C1 segment of cervical spinal cord (tissue), 14 donors: ENCODE results near the gene DPP10.

Experiments
- DNase-seq, 14 donors: peaks; one replicate each; lab custom pipeline; 2025; lab: John Stamatoyannopoulos, UW

The DPP10 gene

GRCh38 chr2:115234737-115235136 lies 792.3 kb downstream of the DPP10 start:
- no peak for DNase-seq

- DNase-seq, result no peak
These were observed 805.6 kb downstream of the DPP10 start for GRCh38 chr2:115248066-115248465.

DNA sequence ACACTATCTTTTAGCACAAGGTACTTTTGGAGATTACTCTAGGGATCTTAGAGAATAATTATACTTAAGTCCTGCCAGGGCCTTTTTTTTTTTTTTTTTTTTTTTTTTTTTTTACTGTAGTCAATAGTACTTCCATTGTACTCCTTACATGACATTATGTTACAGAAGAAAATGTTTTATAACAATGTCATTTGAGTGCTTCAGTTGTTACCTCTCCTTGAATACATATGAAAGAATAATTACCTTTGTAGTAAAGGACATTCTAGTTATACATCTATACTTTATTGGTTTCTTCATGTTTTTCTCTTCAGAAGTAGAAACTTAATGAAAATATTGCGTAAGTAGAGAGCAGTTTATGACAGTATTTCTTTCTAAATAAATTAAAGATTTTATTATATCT lies 834.9 kb downstream of the DPP10 start:
- DNase-seq, result no peak

DNA sequence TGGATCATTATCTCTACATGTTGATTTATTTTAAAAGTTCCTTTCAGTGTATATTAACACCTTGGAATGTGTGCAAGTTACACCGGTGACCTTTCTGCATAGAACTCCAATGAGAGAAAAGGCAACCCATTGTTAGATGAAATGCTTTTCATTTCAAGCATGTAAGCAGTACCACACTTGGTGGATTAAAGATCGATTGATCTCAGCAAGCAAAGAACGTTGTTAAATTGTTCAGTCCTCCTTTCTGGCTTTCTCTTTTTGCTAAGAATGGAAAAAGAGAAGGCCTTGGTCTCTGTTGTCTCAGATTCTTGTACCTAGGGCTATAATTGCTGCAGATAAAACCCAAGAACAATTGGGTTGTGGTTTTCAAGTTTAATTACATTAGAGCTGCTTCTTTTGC lies 843.0 kb downstream of the DPP10 start:
- no peak for DNase-seq

- DNase-seq, result no peak
These were observed 848.0 kb downstream of the DPP10 start for GRCh38 chr2:115290478-115290877.

DNA sequence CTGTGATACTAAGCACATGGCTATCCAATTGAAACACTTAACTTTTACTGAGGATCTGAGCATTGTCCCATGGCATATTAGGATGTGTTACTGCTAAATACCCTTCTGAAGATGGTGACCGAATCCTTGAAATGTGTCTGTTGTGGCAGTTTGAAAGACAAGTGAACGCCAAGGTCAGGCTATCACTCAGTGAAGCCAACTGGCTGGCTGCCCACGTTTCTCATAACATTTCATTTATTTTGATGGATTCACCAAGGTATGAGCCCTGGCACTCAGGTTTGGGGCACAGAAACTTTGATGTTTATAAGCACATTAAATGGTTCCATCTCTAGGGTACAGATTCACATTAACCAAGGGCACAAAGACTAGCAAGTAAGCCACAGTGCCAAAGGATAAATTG lies 850.3 kb downstream of the DPP10 start:
- no peak for DNase-seq

DNA sequence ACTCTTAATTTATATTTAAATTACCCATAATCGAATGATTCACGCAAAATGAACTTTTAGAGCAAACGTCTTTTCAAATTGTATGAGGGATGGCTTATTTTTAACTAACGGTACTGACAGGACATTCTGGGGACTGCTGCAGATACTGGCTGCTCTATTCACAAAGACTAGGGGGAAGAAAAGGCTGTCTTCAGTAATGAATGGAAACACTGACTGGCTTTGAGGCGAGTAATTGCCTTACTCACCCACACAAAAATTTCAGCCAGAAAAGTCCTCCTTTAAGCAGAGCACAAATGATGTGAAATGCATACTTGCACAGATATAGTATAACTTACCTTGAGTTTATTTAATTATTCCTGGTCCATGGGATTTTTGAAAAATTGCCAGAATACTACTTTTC lies 852.6 kb downstream of the DPP10 start:
- no peak for DNase-seq

DNA sequence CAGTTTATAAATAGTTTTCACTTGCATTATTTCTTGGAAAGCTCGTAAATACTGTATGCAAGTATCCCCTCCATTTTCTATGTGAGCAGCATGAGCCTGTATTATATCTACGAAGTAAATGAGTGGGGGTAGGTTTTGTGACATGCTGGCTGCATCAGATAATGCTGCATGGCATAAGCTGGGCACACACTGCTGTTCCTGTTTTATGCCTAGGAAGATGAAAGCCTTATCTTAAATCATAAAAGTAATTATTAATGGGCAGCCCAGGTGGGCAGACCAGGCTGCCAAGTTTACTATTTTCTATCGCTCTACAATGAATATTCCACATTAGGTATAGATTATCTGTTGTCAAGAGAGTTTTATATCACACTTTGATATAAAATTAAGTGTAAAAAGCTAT lies 854.6 kb downstream of the DPP10 start:
- no peak for DNase-seq

DNA sequence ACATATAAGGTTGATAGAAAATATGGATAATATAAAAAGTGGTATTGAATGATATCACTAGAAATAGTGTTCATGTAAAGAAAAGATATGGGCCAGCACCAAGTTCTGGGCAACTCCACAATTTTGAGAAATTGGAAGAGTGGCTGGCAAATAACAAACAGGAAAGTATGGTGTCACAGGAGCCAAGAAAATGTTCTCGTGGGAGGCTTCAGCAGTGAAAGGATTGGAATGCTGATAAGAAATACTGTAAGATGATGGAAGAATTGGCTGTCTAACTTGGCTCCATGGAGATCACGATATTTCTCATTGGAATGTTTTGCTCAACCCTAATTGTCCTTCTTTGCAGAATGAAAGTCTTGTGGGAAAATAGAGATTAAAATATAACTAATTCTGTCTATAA lies 856.8 kb downstream of the DPP10 start:
- DNase-seq, result no peak

- no peak for DNase-seq
These were observed 863.3 kb downstream of the DPP10 start for GRCh38 chr2:115305712-115306111.

- DNase-seq, result no peak
These were observed 871.7 kb downstream of the DPP10 start for GRCh38 chr2:115314119-115314518.

DNA sequence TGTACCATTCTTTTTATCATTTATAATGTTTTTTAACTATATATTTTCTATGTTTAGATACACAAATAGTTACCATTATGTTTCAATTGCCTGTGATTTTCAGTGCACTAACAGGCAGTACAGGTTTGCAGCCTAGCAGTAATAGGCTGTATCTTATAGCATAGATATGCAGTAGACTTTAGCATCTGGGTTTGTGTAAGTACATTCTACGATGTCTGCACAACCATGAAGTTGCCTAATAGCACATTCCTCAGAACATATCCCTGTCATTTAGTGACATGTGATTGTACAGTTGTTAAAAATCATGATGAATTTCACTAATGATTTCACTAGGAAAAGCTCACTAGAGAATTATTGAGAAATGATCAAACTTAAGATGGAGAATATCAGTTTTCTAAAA lies 884.6 kb downstream of the DPP10 start:
- DNase-seq, result no peak

GRCh38 chr2:115359550-115359949 lies 917.1 kb downstream of the DPP10 start:
- DNase-seq, result no peak

DNA sequence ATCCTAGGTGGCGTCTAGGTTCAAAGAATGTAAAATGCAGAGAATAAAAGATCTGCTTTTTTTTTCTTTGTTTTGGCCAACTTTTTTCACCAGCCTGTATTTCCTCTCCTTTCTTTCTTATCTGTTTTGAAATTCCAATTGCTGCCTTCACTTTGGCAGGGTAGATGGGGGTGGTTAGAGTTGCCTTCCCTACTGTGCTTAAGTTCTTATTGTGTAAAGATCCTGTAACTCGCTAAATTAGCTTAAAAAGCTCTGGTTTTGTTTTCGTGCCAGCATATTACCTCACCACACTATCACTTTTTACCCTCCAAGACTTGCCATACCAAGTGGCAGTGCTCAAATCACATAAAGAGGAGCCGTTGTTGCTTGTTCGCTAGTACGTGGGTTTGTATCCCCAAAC lies 921.7 kb downstream of the DPP10 start:
- DNase-seq, result no peak

GRCh38 chr2:115369400-115369799 lies 927.0 kb downstream of the DPP10 start:
- DNase-seq, result no peak

- no peak for DNase-seq
These were observed 932.5 kb downstream of the DPP10 start for GRCh38 chr2:115374981-115375380.

- no peak for DNase-seq
These were observed 942.0 kb downstream of the DPP10 start for GRCh38 chr2:115384399-115384798.

DNA sequence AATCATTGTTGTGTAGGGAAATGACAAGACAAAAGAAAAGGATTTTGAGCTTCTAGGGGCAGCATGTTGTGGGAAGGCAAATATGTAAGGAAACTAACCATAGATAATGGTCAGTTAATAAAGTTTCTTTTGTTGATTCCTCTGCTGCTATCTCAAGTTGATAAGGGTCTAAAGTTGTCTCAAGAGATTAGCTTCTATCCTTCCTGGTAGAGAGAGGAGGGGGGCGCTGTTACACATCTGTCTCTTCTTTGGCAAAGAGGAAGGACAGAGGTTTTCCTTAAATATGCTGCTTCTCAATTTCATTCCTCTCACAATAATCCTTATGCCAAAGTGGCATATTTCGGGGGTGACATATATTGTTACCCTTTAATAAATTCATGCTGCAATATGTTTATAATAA lies 944.0 kb downstream of the DPP10 start:
- no peak for DNase-seq

DNA sequence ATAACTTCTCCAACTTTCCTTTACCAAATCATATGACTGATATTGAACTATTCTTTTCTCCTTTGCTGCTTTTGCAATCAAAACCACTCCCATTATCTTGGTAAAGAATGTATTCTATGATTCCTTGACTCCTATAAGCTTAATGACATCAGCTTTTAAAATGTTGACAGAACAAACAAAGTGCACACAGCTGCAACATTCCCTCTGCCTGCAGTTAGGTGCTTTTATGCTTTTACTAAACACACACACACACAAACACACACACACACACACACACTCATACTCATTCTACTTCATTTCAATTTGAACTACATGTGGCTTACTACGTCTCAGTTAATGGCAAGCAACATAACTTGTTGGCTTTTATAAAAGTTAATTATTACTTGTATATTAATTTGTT lies 946.6 kb downstream of the DPP10 start:
- DNase-seq, result no peak

- no peak for DNase-seq
These were observed 947.6 kb downstream of the DPP10 start for GRCh38 chr2:115389898-115390565.

DNA sequence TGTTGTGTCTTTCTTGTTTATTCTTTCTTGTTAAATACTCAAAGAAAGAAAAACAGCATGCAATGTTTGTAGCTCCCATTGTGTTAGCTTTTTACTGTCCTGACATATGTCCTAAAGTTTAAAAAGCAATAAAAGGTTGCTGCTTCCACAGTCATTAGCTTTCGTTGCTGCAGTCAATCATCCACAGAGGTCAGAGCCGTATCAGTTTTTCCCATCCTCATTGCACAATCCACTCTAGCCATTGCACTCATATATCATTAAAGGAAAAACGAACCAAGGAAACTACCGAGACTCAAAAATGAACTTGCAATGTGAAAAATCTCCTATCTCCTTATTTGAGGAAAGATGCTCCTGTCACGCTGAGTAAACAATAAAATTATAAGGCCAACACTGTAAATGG lies 954.1 kb downstream of the DPP10 start:
- DNase-seq, result no peak

DNA sequence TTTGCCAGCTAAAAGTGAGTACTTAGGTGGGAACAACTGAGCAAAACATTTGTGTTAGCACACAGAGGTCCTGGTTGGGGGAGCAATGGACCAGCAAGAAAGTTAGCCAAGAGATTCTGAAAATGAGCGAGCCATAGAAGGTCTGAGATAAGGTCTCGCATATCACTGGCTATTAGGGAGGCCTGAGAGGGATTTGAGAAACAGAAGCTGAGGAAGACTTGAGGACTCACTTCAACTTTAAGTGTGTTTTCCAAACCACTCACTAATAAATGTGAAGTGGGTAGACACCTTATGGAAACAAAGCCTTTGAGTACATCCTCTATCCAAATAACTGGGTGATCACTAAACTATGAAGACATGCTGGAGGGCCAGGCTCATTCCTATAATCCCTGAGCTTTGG lies 958.5 kb downstream of the DPP10 start:
- DNase-seq, result no peak

GRCh38 chr2:115412501-115412900 lies 970.1 kb downstream of the DPP10 start:
- DNase-seq, result no peak

DNA sequence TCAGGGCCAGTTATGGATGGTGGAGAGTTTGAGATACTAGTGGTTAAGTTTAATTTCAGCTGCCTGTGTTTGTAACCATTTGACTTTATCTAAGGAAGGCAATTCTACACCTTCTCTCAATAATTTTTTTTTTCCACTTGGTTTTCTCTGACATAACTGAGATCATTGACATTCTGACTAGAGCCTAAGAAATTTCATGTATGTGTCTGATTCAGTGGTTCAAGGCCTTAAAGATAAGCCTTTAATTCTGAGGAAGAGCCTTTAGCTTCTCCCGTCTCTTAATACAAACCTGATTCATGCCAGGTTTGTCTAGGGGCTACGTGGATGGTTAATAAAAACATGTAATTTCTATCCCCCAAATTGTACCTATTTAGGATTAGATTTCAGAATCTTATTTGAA lies 971.4 kb downstream of the DPP10 start:
- DNase-seq, result no peak
